H1 (cell line): ENCODE results near the gene TNPO3. TPM values are rescaled to one million over a fixed set of nuclear protein-coding genes. Genes with fewer than 3 reads are reported as not detected.
A peak's percentile ranks its signal among the peaks of the same experiment; 100 is the strongest.

Source experiments
- CTCF ChIA-PET: fragments of 300-600 bp; sonication (Branson Sonifier 250); formaldehyde crosslinking; loops from one replicate; lab custom pipeline; 2021; ENCODE audit not compliant: partially characterized antibody; lab: Charles Lee
- POLR2A ChIA-PET: fragments of 300-600 bp; sonication (Branson Sonifier 250); formaldehyde crosslinking; loops from one replicate; lab custom pipeline; 2021; ENCODE audit warnings: inconsistent platforms; ENCODE audit not compliant: partially characterized antibody; lab: Charles Lee
- DNase-seq, 2 experiments: peaks; one replicate each; pipeline versions ENCODE4 v3.0.0 to v3.0.0-alpha.2; 2010 to 2022; ENCODE audit warnings: low spot score in 2 of 2, low read depth in 1 of 2, mixed read lengths in 1 of 2
- FAIRE-seq: peaks from 2 replicates; lab custom pipeline; 2011; peaks lifted over from hg19 to GRCh38; lab: Jason Lieb, UNC
- H2AFZ ChIP-seq: 2 replicates; pipeline ENCODE4 v1.8.1; 2012; ENCODE audit warnings: low read length, inconsistent platforms
- H2AK5ac ChIP-seq: 2 replicates; pipeline ENCODE4 v1.6.1; 2013; ENCODE audit warnings: low read depth, low read length
- H2BK120ac ChIP-seq: replicated peaks from 2 replicates; pipeline ENCODE3; 2013; ENCODE audit warnings: low read depth, low read length, inconsistent platforms
- H2BK12ac ChIP-seq: 2 replicates; pipeline ENCODE4 v1.6.1; 2013; ENCODE audit warnings: low read depth, low read length
- H2BK15ac ChIP-seq: 2 replicates; pipeline ENCODE4 v1.6.1; 2013; ENCODE audit warnings: low read length
- H2BK20ac ChIP-seq: 2 replicates; pipeline ENCODE4 v1.6.1; 2013; ENCODE audit warnings: low read length
- H2BK5ac ChIP-seq: 2 replicates; pipeline ENCODE4 v1.6.1; 2013; ENCODE audit warnings: low read depth, low read length
- H3K14ac ChIP-seq: 2 replicates; pipeline ENCODE4 v1.6.1; 2013; ENCODE audit warnings: inconsistent platforms; ENCODE audit not compliant: insufficient read length
- H3K18ac ChIP-seq: 2 replicates; pipeline ENCODE4 v1.6.1; 2013; ENCODE audit warnings: low read length; ENCODE audit errors: extremely low read depth
- H3K23ac ChIP-seq: 2 replicates; pipeline ENCODE4 v1.6.1; 2013; ENCODE audit warnings: inconsistent platforms; ENCODE audit not compliant: insufficient read length
- H3K23me2 ChIP-seq: 2 replicates; pipeline ENCODE4 v1.6.1; 2013; ENCODE audit warnings: low read depth, low read length
- H3K27ac ChIP-seq: 2 replicates; pipeline ENCODE4 v1.6.1; 2011; ENCODE audit warnings: low read depth, low read length, inconsistent platforms
- H3K27me3 ChIP-seq, 4 experiments: replicated peaks in 1 of 4; 1 replicate in 1 of 4; 2 replicates in 3 of 4; pipeline versions ENCODE4 v1.6.1 to v1.8.1; 2011 to 2013; ENCODE audit warnings: low read length in 3 of 4, mild to moderate bottlenecking in 3 of 4, inconsistent platforms in 2 of 4, mixed read lengths in 2 of 4, moderate library complexity in 1 of 4; ENCODE audit not compliant: control insufficient read depth in 3 of 4, insufficient read depth in 3 of 4; ENCODE audit errors: extremely low read depth in 1 of 4
- H3K36me3 ChIP-seq, 4 experiments: 2 replicates each; pipeline versions ENCODE4 v1.6.1 to v1.8.1; 2011 to 2013; ENCODE audit warnings: mild to moderate bottlenecking in 4 of 4, low read length in 3 of 4, moderate library complexity in 2 of 4, control low read depth in 1 of 4, inconsistent platforms in 1 of 4; ENCODE audit not compliant: insufficient read depth in 4 of 4, control insufficient read depth in 2 of 4
- H3K4ac ChIP-seq: replicated peaks from 2 replicates; pipeline ENCODE3; 2013; ENCODE audit warnings: low read length, low read depth, mixed read lengths, inconsistent platforms; ENCODE audit not compliant: insufficient read length
- H3K4me1 ChIP-seq, 4 experiments: replicated peaks in 1 of 4; 1 replicate in 1 of 4; 2 replicates in 3 of 4; pipeline versions ENCODE4 v1.6.1 to v1.8.1; 2011 to 2013; ENCODE audit warnings: low read length in 3 of 4, inconsistent platforms in 2 of 4, mixed read lengths in 1 of 4; ENCODE audit not compliant: insufficient read depth in 4 of 4, control insufficient read depth in 3 of 4
- H3K4me2 ChIP-seq, 2 experiments: 2 replicates each; pipeline versions ENCODE4 v1.6.1 to v1.8.1; 2011 to 2013; ENCODE audit warnings: low read depth in 2 of 2, low read length in 2 of 2, control low read depth in 1 of 2, inconsistent platforms in 1 of 2, mild to moderate bottlenecking in 1 of 2; ENCODE audit not compliant: insufficient read depth in 1 of 2
- H3K4me3 ChIP-seq, 4 experiments: fragments of 200-600, 300-600 bp in 1 of 4; sonication (generic), shearing (Covaris generic), sonication (Bioruptor Twin) in 1 of 4; 2 replicates each; pipeline versions ENCODE4 v1.5.1 to v1.8.1; 2011 to 2016; ENCODE audit warnings: low read length in 4 of 4, low read depth in 3 of 4, control low read depth in 2 of 4, inconsistent platforms in 2 of 4, mild to moderate bottlenecking in 2 of 4, mixed read lengths in 1 of 4, moderate library complexity in 1 of 4; ENCODE audit not compliant: insufficient read depth in 2 of 4; ENCODE audit errors: extremely low read depth in 1 of 4
- H3K56ac ChIP-seq: replicated peaks from 2 replicates; pipeline ENCODE3; 2013; ENCODE audit warnings: low read depth, mild to moderate bottlenecking, mixed read lengths, low read length, inconsistent platforms; ENCODE audit not compliant: insufficient read length
- H3K79me1 ChIP-seq: 2 replicates; pipeline ENCODE4 v1.6.1; 2013; ENCODE audit warnings: low read depth, low read length, control low read depth
- H3K79me2 ChIP-seq, 2 experiments: 2 replicates each; pipeline versions ENCODE4 v1.6.1 to v1.8.1; 2012 to 2013; ENCODE audit warnings: low read length in 2 of 2, mild to moderate bottlenecking in 2 of 2, inconsistent platforms in 1 of 2; ENCODE audit not compliant: insufficient read depth in 2 of 2, control insufficient read depth in 1 of 2
- H3K9ac ChIP-seq, 4 experiments: replicated peaks in 1 of 4; 1 replicate in 1 of 4; 2 replicates in 3 of 4; pipeline versions ENCODE4 v1.6.1 to v1.8.1; 2011 to 2013; ENCODE audit warnings: low read depth in 3 of 4, low read length in 3 of 4, control low read depth in 2 of 4, mild to moderate bottlenecking in 2 of 4, moderate library complexity in 2 of 4, inconsistent platforms in 1 of 4; ENCODE audit errors: extremely low read depth in 1 of 4
- H3K9me3 ChIP-seq, 2 experiments: 2 replicates each; pipeline versions ENCODE4 v1.6.1 to v1.8.1; 2012 to 2013; ENCODE audit warnings: mild to moderate bottlenecking in 2 of 2, moderate library complexity in 2 of 2, control low read depth in 1 of 2, inconsistent platforms in 1 of 2, low read depth in 1 of 2, low read length in 1 of 2, mixed read lengths in 1 of 2; ENCODE audit not compliant: insufficient read depth in 2 of 2
- H4K20me1 ChIP-seq, 2 experiments: replicated peaks in 1 of 2; 2 replicates each; pipeline versions ENCODE3 to v1.8.1; 2011 to 2013; ENCODE audit warnings: inconsistent platforms in 2 of 2, low read length in 2 of 2, mild to moderate bottlenecking in 1 of 2; ENCODE audit not compliant: insufficient read depth in 2 of 2, control insufficient read depth in 1 of 2
- H4K5ac ChIP-seq: 2 replicates; pipeline ENCODE4 v1.6.1; 2013; ENCODE audit warnings: low read length, low read depth, mixed read lengths, inconsistent platforms; ENCODE audit not compliant: insufficient read length
- H4K8ac ChIP-seq: 2 replicates; pipeline ENCODE4 v1.8.0; 2013; ENCODE audit warnings: mild to moderate bottlenecking, moderate library complexity, low read length, inconsistent platforms; ENCODE audit not compliant: insufficient read depth; ENCODE audit errors: extremely low read depth
- H4K91ac ChIP-seq: replicated peaks from 2 replicates; pipeline ENCODE3; 2013; ENCODE audit warnings: low read length, mixed read lengths, inconsistent platforms; ENCODE audit not compliant: insufficient read length
- ATF3 ChIP-seq: IDR thresholded peaks from 2 replicates; pipeline ENCODE4 v1.6.1; 2011; ENCODE audit warnings: low read depth, mild to moderate bottlenecking, low read length; ENCODE audit not compliant: insufficient read depth
- SUZ12 ChIP-seq: fragments of 200-600 bp; sonication (generic); IDR thresholded peaks from 2 replicates; pipeline ENCODE4 v1.6.1; 2012; ENCODE audit warnings: mild to moderate bottlenecking, inconsistent platforms, low read length, moderate library complexity, mixed read lengths
- WGBS, 2 experiments: shearing (Covaris generic) in 1 of 2; methylation state at CpG; one replicate each; pipeline versions ENCODE4 v1.1.6 to v1.1.7; 2013 to 2015; ENCODE audit warnings: low lambda C conversion rate in 2 of 2, mixed read lengths in 2 of 2, inconsistent platforms in 1 of 2, low coverage in 1 of 2, missing lambda C conversion rate in 1 of 2; ENCODE audit not compliant: insufficient replicate concordance in 2 of 2, insufficient coverage in 1 of 2, insufficient read length in 1 of 2; ENCODE audit errors: extremely low coverage in 1 of 2, missing lambda C conversion rate in 1 of 2; 5-methylcytosine and 5-hydroxymethylcytosine counted together
- polyA plus RNA-seq, 7 experiments: library from polyadenylated mRNA; depleted of rRNA in 3 of 7; stranded (reverse) in 5 of 7; unstranded in 2 of 7; fragments of >200 nt in 5 of 7; fragments of 200-250 nt in 2 of 7; gene quantifications; 1 replicate in 5 of 7; 2 replicates in 1 of 7; 4 replicates in 1 of 7; pipeline versions ENCODE4 v1.2.1 to v1.2.3, GENCODE V29; 2011 to 2013; ENCODE audit warnings: missing spikeins in 2 of 7, mixed read lengths in 2 of 7
- total RNA-seq: library from RNA; stranded (reverse); fragmentation: NEBNext Ultra II Directional; extraction: Animal tissue kit (Norgen Biotek cat#: 25700); gene quantifications from 2 replicates; pipeline ENCODE4 v1.2.1, GENCODE V29; 2021

TNPO3 gene
- total and polyA plus RNA-seq, 2 of the 8 experiments (the other 6 are each of a cell fraction or from before 2014, with no cell fraction given): 67.6 to 99.2 TPM

- Histone ChIP-seq H3K4me1 (peaks cover 0 to 38% (median 15%) of the 10 kb centered on the region in 4 experiments; a peak in 6 of 7 replicates), H3K23ac (no peak overlapping the region), H2BK5ac (no peak overlapping the region), H3K36me3 (no peaks in the 10 kb centered on the region), H4K5ac (no peak overlapping the region), H4K8ac (no peak overlapping the region), H4K91ac (no peak overlapping the region), H2AFZ (no peak overlapping the region), H3K27ac (no peak overlapping the region), H3K9me3 (no peaks in the 10 kb centered on the region), H3K79me2 (no peaks in the 10 kb centered on the region), H3K9ac (no peak overlapping the region), H3K27me3 (peaks cover 31 to 67% (median 53%) of the 10 kb centered on the region in 4 experiments), H3K4me2 (peak overlapping the region; percentile 38 to 86), H3K18ac (no peak overlapping the region; the same call in 1 of the 2 replicates), H4K20me1 (peaks cover 0 to 1% of the 10 kb centered on the region in 2 experiments), H3K14ac (no peak overlapping the region), H2BK15ac (peak overlapping the region; percentile 95; the same call in 1 of the 2 replicates), H3K23me2 (peaks cover 14% of the 10 kb centered on the region; the same call in 1 of the 2 replicates), H2AK5ac (no peak overlapping the region), H2BK120ac (no peak overlapping the region), H2BK20ac (no peak overlapping the region), H3K56ac (no peak overlapping the region), H3K79me1 (no peaks in the 10 kb centered on the region), H3K4me3 (peak overlapping the region in 1 of 4 experiments; percentile 34; a peak in 1 of 8 replicates), H3K4ac (no peak overlapping the region), H2BK12ac (0 out of 2 replicates have a peak overlapping the region, but pooled peaks have one; percentile 39)
- DNase-seq (peak in 1 of 2 experiments; percentile 61), FAIRE-seq (no peak)
- ChIA-PET POLR2A (no interaction called here), CTCF (interaction anchor here (0.6 to 1.7 kb wide), 8 partner anchors 8 to 256 kb away, joined by 3 to 6 read pairs (median 4); no protein-coding TSS in a partner anchor)
- 50% methylated on average over 8 of the region's 11 CpGs; no CpG with 5 or more reads in 1 of the 2 experiments for WGBS, 2 experiments
- TF ChIP-seq SUZ12 (0 out of 2 replicates have a peak, but pooled peaks have one; percentile 22), ATF3 (no peak)
Measured at GRCh38 chr7:128914566-128915151, 140.3 kb downstream of the TNPO3 start.
